ENCODE results near the gene VIM.

Gene VIM

DNA sequence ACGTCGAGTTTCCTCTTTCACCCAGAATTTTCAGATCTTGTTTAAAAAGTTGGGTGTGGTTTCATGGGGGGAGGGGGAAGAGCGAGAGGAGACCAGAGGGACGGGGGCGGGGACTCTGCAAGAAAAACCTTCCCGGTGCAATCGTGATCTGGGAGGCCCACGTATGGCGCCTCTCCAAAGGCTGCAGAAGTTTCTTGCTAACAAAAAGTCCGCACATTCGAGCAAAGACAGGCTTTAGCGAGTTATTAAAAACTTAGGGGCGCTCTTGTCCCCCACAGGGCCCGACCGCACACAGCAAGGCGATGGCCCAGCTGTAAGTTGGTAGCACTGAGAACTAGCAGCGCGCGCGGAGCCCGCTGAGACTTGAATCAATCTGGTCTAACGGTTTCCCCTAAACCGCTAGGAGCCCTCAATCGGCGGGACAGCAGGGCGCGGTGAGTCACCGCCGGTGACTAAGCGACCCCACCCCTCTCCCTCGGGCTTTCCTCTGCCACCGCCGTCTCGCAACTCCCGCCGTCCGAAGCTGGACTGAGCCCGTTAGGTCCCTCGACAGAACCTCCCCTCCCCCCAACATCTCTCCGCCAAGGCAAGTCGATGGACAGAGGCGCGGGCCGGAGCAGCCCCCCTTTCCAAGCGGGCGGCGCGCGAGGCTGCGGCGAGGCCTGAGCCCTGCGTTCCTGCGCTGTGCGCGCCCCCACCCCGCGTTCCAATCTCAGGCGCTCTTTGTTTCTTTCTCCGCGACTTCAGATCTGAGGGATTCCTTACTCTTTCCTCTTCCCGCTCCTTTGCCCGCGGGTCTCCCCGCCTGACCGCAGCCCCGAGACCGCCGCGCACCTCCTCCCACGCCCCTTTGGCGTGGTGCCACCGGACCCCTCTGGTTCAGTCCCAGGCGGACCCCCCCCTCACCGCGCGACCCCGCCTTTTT is at the start of gene VIM:
VIM (plus strand) TSS at position 151 of the 925 bp plus-strand sequence. CDS start 1,182 bp downstream, outside the sequence.
- DNase-seq, result peak; percentile 93

DNA sequence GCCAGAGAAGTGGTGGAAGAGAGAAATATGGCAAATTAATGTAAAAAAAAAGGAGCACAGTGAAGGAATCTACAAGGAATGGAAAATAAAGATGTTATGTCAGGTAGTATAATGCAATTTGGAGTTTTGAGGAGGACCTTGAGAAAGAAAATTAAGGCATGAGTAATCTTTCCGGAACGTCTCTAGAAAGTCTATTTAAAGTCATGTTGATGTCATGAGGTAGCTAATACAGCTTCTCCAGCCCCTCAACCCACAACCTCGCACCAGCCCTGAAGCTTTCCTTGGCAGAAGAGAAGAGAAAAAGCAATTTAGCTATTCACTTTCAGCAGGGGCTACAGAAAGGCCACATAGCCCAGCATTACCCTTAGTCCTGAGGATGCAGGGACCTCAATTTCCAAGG is 49.0 kb upstream of the VIM start:
- no peak for DNase-seq

DNA sequence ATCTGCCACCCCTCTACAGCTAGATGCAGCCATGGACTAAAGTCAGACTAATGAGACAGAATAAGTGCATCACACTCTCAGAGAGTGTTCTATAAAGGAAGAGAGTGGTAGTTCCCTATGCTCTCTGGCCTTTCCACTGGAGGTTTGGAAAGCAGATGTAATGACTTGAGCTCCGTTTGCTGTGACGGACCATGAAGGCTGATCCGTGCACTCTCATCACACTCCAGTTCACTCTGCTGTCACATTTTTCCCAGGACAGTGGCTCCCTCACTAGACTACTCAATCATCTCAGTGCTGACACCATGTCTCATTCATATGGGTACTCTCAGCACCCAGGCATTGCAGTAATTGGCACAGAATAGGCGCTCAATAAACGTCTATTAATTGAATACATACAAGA is 46.9 kb upstream of the VIM start:
- no peak for DNase-seq

DNA sequence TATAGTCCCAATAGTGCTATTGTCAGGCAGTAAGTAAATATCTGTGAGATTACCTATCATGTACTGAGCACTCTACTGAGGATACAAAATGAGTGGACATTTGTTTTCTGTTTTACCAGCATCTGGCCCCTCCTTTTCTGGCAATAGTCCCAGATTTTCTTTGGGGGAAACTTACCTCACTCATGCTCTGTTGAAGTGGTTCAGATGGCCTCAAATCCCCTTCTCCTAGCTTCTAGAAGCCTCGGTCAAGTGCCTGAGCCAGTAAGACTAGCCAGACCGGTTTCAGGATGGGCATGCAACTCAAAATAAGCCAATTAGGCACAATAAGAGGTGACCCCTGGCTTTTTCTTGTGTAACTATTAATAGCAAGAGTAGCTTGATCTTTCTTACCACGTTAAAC is 46.3 kb upstream of the VIM start:
- no peak for DNase-seq

DNA sequence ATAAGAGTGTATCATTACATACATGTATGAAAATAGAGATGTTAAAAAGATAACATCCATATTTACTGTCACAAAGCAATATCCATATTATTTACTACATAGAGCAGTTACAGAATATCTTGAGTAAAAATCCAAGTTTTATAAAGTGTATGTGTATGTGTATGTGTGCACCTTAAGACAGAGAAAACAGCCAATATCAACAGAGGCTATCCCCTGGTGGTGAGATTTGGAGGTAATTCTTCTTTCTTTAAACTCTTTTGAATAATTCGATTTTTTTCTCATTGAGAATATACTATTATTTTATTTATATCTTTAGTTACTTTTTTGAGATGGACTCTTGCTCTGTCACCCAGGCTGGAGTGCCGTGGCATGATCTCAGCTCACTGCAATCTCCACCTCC is 44.9 kb upstream of the VIM start:
- DNase-seq, result no peak

DNA sequence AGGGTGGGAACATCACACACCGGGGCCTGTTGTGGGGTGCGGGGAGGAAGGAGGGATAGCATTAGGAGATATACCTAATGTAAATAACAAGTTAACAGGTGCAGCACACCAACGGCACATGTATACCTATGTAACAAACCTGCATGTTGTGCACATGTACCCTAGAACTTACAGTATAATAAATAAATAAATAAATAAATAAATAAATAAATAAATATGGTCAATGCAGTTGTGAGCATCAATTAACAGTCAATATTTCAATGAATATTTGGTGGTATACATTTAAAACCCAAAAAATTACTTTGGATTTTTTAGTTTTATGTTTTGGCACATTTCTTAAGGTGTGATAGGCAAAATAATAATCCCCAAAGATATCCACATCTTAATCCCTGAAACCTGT is 42.2 kb upstream of the VIM start:
- DNase-seq, result no peak

DNA sequence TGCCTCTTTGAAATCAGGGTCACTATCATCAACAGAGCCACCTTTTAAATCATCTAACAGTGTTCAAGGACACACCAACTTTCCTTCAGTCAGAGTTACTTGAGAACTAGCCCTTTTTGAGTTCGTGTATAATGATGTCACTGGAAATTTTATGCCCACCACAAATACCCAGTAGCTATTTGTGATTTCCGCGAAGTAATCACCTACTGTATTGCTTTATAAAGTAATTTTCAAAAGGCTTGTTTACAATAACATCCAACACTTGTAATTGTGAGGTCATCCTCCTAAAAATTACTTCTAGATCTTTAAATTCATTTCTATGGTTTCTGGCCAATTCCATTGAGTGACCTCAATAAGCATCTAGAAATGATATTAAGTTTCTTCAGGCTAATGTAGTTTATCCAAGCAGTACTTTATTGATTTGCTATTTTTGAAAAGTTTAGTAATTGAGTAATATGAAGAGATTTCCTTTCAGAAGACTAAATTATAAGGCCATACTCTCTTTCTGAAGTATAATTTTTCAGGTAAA is 39.3 kb upstream of the VIM start:
- DNase-seq, result no peak

DNA sequence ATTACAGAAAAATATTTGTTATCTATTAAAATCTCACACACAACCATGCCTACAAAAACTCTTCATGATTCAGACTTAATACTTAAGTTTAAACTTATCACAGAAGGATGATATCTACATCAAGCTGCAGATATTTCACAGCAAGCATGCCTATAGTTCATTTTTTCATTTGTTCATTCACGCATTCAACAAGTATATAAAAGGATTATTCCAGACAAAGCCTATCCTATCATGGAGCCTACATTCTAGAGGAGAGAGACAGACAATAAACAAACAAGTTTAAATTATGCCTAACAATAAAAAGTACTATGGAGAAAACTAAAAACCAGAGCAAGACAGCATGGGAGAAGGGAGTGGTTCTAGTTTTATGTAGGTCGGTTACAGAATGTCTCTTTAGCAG is 37.4 kb upstream of the VIM start:
- no peak for DNase-seq

DNA sequence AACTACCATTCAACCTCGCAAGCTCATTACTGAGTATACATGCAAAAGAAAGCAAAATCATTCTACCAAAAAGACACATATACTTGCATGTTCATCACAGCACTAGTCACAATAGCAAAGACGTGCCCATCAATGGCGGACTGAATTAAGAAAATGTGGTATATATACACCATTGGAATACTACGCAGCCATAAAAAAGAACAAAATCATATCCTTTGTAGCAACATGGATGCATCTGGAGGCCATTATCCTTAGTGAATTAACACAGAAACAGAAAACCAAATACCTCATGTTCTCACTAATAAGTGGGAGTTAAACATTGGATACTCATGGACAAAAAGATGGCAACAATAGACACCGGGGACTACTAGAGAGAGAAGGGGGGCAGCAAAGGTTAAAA is 33.0 kb upstream of the VIM start:
- DNase-seq, result no peak

DNA sequence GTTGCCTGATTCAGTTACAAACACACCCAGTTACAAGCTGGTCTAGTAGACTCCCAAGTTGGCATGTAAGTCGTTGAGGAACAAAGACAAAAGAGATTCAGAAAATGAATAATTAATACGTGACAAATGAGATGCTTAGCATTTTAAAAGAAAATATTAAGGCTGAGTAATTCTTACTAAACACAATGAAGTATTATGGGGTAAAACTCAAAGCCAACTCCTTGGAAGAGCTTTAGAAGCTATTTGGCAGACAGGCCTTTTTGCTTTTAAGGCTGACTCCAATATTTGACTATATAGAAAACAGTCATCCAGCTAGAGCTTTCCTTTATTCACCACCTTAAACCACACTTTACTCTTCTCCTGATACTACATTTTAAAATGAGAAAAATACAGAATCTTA is 32.0 kb upstream of the VIM start:
- DNase-seq, result no peak

DNA sequence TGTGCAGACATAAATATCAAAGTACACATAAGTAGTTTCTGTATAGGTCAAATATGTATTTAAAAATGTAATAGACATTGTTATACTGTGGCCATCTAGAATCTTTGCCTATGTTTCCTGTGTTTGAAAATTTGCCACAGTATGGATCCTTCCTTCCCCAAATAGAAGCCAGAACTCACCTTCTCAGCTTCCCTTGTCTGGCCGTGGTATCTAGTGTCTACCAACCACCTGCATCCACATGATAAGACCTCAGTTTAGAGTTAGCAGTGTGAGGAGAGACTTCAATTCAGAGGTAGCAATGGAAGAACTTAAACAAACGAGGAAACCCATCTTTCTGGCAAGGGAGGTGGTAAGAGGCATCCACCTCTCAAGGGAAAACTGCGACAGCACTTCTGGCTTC is 31.5 kb upstream of the VIM start:
- DNase-seq, result peak; percentile 28

DNA sequence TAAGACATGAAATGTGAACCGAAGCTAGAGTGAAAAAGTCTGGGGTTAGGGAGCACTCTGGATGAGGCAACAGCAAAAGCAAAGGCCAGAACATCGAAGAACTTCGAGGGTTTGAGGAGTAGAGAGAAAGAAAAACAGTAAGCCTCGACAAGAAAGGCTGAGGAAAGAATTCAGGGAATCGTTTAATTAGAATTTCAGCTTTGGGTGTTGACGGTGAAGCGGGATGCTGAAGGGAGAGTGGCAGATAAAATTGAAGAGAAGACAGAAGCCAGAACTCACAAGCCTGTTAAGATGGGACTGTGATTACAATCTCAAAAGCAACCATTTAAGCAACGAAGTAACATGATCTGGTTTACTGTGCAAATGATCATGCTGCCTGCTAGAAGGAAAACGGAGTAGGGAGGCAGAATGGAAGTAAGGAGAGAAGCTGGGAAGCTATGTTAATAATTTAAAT is 28.7 kb upstream of the VIM start:
- peak; percentile 32 for DNase-seq

DNA sequence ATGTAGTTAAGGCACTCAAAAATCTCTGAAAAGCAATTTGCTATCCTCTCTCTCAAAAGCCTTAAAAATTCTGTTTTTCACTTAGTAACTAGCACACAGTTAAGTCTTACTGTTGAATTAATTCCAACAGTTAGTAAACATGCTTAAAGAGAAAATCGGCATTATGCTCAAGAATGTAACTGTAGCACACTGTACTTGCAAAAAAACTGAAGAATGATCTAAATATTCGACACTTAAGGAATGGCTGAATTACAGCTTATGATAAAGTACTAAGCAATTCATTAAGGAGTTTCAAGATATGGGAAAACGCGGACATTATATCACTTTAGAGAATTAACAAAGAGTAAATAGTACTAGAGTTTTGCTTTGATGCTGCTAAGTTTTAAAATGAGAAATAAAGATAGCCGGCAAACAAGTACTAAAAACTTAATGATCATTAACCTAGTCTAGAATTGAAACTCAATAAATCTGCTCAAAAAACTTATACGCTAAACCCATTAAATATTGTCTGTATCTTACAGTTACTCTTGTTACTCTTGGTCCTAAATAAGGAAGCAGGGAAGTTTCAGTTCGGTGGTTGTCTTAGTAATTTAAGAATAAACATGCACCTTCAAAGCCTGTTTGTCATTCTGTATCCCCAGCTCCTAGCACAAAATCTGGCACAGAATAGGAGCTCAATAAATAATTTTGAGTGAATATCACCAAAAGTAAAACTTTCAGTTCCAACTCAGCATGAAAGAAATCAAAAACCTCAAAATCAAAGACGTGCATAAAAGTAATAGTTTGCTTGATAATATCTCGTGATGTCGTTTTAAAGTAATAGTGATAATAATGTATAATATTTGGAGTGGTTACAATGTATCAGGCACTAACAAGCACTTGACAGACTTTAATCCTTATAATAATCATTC is 27.8 kb upstream of the VIM start:
- peak; percentile 34 for DNase-seq

DNA sequence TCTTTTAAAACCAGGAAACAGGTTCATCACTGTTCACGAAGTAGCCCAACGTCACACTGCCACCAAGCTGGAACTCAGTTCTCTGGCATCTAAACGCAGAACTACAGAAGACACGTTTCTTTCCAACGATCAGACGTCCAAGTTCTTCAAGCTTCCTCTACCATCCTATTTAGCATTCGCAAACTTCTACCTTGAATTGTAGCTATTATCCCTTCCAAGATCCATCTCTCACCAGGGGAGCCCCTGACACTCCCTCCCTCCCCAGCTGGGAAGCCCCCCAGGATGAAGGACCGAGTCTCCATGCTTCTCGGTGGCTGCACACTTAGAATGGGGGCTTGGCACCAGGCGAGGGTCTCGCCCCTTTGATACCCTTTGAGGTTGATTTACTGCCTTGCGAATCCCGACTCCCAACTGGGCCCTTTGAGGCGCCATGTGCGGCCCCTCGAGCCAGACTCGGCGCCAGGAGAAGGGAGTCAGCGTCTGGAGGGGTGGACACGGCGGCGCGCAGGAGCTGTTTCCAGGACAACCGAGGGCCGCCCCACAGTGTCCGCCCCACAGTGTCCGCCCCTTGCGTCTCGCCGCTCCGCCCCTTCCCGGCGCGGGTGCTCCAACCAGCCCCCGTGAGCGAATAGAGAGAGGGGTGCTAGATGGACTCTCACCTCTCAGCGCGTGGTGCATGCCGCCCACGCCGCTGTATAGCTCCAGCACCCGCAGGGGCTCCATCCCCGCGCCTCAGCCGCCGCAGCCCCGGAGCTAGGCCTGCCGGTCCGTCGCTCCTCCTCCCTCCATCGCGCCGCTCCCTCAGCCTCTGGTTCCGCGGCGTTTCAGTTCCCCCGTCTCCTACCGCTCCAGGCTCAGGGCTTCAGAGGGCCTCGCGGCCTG is 26.9 kb upstream of the VIM start, which contains the start of gene TRDMT1:
TRDMT1 (minus strand) TSS at position 761 of the 882 bp plus-strand sequence; CDS start at position 723, 38 bp downstream.
- DNase-seq, result peak; percentile 94

DNA sequence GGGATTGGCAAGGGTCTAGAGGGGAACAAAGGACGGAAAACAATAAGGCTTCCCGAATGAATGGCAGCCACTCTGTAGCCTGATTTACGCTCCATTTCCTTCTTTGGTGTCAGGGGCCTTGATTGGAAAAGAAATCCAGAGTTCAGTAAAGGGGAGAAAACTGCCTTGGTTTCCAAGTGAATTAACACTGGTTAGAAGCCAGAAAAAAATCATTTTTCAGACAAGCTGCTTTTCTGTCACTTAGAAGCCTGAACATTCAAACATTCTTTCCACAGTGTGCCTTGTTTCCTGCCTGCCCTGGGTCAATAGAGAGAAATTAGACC is 26.3 kb upstream of the VIM start:
- no peak for DNase-seq

DNA sequence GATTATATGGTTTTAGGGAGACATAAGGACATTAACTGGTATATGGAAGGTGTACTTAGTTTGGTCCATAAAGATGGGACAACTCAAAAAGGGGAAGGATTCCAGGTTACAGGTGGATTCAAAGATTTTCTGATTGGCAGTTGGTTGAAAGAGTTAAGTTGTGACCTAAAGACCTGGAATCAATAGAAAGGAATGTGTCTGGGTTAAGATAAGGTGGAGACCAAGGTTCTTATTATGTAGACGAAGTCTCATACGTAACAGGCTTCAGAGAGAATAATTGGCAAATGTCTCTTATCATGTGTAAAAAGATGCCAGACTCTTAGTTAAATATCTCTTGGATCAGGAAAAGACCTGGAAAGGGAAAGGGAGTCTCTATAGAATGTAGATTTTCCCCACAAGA is 25.5 kb upstream of the VIM start:
- DNase-seq, result no peak

DNA sequence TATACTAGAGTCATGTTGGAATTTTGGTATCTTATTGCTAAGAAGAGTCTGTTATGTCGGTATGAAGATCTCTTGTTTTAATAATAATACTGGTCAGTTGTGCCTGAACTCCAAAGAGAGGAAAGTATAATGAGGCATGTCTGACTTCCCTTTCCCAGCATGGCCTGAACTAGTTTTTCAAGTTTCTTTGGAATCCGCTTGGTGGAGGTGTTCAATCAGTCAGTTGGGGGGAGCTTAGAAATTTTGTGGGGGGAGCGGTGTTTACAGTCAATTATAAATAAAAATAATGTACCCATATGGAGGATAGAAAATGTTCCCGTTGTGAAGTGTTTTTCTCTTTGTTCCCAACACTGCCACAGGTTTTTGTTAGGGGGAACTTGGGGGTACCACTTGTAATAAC is 25.0 kb upstream of the VIM start:
- DNase-seq, result no peak

DNA sequence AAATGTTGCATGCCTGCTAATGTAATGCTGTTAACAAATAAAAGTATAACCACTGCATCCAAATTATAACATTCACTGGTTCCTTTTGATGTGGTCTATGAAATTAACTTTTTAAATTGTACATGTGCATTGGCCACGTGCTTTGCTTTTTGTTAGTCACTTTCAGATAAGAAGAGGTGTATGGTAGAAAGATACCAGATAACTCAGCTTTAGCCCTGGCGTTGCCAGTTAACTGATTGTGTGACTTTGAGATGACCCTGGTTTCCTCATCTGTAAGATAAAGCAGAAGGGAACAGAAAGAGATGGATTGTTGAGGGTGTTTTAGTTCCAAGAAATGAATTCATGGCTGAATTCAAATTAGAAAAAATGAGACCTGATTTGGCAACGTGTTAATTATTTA is 24.6 kb upstream of the VIM start:
- peak; percentile 34 for DNase-seq

DNA sequence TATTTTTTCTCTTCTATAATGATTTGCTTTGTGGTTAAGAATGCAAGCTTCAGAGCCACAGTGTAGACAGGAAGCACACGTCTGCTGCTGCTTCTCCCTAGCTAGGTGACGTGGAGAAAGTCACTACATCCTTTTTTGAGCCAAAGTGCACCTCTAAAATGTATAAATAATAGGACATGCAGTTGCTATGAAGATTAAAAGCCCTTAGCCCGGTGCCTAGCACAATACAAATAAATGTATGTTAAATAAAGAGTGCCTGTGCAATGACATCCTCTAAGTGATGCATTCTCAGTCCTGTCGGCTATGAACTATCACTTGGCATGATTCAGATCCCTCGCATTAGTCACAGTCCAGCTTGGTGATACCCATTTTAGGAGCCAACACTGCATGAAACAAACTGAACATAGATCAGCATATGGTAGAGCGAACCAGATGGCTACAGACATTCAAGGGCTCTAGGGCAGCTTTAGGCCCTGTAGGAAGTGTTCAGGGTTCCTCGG is 21.8 kb upstream of the VIM start:
- peak; percentile 66 for DNase-seq

DNA sequence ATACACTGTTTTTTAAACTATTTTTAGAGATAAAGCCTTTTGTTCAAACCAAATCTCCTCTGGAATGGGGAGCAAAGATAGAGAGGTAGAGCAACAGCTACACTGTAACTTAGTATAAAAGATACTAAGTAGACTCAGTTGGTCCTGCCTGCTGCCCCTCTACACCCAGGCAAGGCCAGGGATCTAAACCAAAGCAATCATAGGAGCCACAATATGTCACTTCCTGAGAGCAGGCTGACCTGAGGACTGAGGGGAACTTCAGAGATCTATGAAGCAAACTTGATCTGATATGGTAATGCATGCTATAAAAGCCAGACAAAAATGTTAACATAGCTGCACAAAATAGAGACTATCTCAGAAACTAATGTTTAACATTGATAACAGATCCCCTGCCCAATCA is 19.6 kb upstream of the VIM start:
- DNase-seq, result peak; percentile 35

DNA sequence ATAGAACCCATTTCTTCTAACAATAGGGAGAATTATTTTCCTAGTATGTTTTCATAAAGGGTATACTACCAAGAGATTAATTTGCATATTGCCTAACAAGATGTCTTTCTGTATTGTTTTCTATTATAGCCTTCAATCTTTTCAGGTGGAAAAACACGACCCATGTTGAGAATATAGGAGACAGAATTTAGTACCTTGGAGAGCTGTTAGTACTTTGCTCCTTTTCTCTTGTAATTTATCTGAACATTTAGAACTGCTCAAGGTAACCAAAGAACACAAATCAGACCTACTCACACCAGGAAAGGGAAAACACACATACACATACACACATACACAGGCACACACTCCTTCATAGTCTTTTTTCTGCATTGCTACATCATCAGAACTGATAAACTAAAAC is 18.7 kb upstream of the VIM start:
- no peak for DNase-seq

DNA sequence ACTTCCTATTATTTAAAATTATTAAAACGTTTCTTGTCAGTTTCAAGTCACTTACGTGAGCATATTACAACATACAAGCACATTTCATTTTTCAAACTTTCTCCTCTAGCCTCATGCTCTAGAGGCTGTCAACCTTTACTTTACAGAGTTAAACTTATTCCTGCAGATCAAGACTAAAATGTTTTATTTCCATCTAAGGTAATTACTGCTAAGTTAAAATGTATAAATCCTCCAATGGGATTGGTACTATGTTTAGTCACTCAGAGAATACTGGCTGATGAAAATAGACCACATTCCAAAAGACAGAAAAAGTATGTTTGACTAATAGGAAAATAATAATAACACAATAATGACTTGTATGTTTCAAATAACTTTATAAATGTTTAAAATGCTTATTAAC is 18.2 kb upstream of the VIM start:
- no peak for DNase-seq

All from hematopoietic multipotent progenitor cell treated with erythropoietin and hydrocortisone succinate and interleukin-3 and kit ligand, for 4 days (in vitro differentiated cells).